Panc1 (cell line): ENCODE measurements around the gene USP10. TPM values are rescaled to one million over a fixed set of nuclear protein-coding genes. Genes with fewer than 3 reads are reported as not detected.

Experiments used
- ATAC-seq: fragments of 200-7000 bp; cut with Tn5 transposase; 2 replicates; pipeline ENCODE4 v1.9.1; 2020; ENCODE audit warnings: mild to moderate bottlenecking, moderate library complexity
- BruUV-seq: library from RNA; stranded (reverse); fragments of 400-500 nt; replicated peaks from 2 replicates; lab custom pipeline; 2021; lab: Mats Ljungman, UMichigan
- CTCF ChIA-PET: fragments of 300-600 bp; sonication (Branson Sonifier 250); formaldehyde crosslinking; loops from one replicate; lab custom pipeline; 2022; ENCODE audit warnings: antibody characterized with exemption; lab: Charles Lee
- POLR2A ChIA-PET: fragments of 300-600 bp; sonication (Branson Sonifier 250); formaldehyde crosslinking; loops from one replicate; lab custom pipeline; 2022; ENCODE audit warnings: antibody characterized with exemption; lab: Charles Lee
- DNase-seq: peaks from one replicate; pipeline ENCODE4 v3.0.0-alpha.2; 2010; ENCODE audit warnings: low read depth, low spot score
- H3K27ac ChIP-seq: 2 replicates; pipeline ENCODE4 v1.5.1; 2011; ENCODE audit warnings: mild to moderate bottlenecking, low read length, inconsistent platforms
- H3K27me3 ChIP-seq: fragments of 200-500 bp; sonication (Bioruptor generic); 2 replicates; pipeline ENCODE4 v1.6.0; 2014; ENCODE audit warnings: low read length, inconsistent platforms; ENCODE audit not compliant: control insufficient read depth, insufficient read depth
- H3K36me3 ChIP-seq: fragments of 200-500 bp; sonication (Bioruptor generic); 2 replicates; pipeline ENCODE4 v1.5.1; 2014; ENCODE audit warnings: inconsistent platforms, mild to moderate bottlenecking, low read length, moderate library complexity; ENCODE audit not compliant: control insufficient read depth, insufficient read depth
- H3K4me1 ChIP-seq: 2 replicates; pipeline ENCODE4 v1.5.1; 2011; ENCODE audit warnings: inconsistent platforms, mild to moderate bottlenecking, low read length, moderate library complexity; ENCODE audit not compliant: control insufficient read depth, insufficient read depth
- H3K4me3 ChIP-seq, 2 experiments: 2 replicates each; pipeline ENCODE4 v1.5.1; 2011 to 2012; ENCODE audit warnings: low read depth in 2 of 2, low read length in 2 of 2, mild to moderate bottlenecking in 2 of 2, inconsistent platforms in 1 of 2, moderate library complexity in 1 of 2
- H3K9me3 ChIP-seq: fragments of 200-500 bp; sonication (Bioruptor generic); 2 replicates; pipeline ENCODE4 v1.5.1; 2014; ENCODE audit warnings: low read depth, mild to moderate bottlenecking, inconsistent platforms, low read length, moderate library complexity; ENCODE audit not compliant: control insufficient read depth, insufficient read depth
- POLR2AphosphoS5 ChIP-seq: IDR thresholded peaks from 2 replicates; pipeline ENCODE4 v1.6.1; 2012; ENCODE audit warnings: mild to moderate bottlenecking, low read depth, low read length, moderate library complexity
- SIN3A ChIP-seq: IDR thresholded peaks from 2 replicates; pipeline ENCODE4 v1.6.1; 2012; ENCODE audit warnings: low read depth, mild to moderate bottlenecking, low read length, moderate library complexity, borderline replicate concordance; ENCODE audit not compliant: insufficient read depth
- TCF7L2 ChIP-seq: IDR thresholded peaks from 2 replicates; pipeline ENCODE4 v1.6.1; 2011; ENCODE audit warnings: mild to moderate bottlenecking, low read depth, low read length, inconsistent platforms
- in situ Hi-C: cut with HindIII; loops from 2 replicates; pipeline ENCODE4 v1.10.0; 2016; ENCODE audit warnings: low sequenced_read_pairs, low pct_unique_long_range_greater_than_20kb
- intact Hi-C: fragments of 100-400 bp; cut with micrococcal nuclease; formaldehyde crosslinking; loops from one replicate; pipeline ENCODE4 v1.10.0; 2022; ENCODE audit not compliant: unreplicated experiment
- total RNA-seq: library from RNA; stranded (reverse); gene quantifications from one replicate; pipeline ENCODE4 v1.2.1, GENCODE V29; 2021; ENCODE audit not compliant: unreplicated experiment
- TF ChIP-seq, protein P1 (sequence below), 2 experiments: IDR thresholded peaks; 2 replicates each; pipeline ENCODE4 v1.6.1; 2011 to 2012; ENCODE audit warnings: low read depth in 2 of 2, control low read depth in 1 of 2, low read length in 1 of 2, mild to moderate bottlenecking in 1 of 2, moderate library complexity in 1 of 2; ENCODE audit not compliant: insufficient read depth in 1 of 2
- TF ChIP-seq, protein P2 (sequence below): fragments of 450-650 bp; IDR thresholded peaks from 2 replicates; pipeline ENCODE4 v1.5.1; 2017; ENCODE audit warnings: mild to moderate bottlenecking

Gene USP10
- total RNA-seq, 1 experiment from 2014 or later: 77.4 TPM

DNA sequence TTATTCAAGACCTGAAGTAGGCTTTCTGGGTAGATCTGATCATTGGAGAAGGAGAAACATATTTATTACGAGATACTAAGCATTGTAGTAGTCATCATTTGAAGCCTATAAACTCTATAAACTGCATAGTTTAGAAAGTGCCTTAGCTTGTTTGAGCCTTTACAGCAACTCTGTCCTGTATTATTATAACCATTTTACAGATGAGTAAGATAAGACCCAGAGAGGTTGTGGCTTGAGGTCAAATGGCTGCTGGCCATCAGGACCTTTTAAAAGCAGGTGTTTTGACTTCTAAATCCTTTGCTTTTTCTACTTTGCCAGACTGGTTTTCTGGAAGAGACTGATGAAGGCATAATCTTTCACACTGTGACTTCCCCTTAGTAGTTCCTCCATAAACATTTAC is 7.1 kb downstream of the USP10 start:
- no TSS peak for BruUV-seq
- H3K4me3 ChIP-seq: no peak overlapping the region
- TF ChIP-seq SIN3A (no peak), POLR2AphosphoS5 (no peak), TCF7L2 (no peak)
- TF ChIP-seq, protein P1, sequence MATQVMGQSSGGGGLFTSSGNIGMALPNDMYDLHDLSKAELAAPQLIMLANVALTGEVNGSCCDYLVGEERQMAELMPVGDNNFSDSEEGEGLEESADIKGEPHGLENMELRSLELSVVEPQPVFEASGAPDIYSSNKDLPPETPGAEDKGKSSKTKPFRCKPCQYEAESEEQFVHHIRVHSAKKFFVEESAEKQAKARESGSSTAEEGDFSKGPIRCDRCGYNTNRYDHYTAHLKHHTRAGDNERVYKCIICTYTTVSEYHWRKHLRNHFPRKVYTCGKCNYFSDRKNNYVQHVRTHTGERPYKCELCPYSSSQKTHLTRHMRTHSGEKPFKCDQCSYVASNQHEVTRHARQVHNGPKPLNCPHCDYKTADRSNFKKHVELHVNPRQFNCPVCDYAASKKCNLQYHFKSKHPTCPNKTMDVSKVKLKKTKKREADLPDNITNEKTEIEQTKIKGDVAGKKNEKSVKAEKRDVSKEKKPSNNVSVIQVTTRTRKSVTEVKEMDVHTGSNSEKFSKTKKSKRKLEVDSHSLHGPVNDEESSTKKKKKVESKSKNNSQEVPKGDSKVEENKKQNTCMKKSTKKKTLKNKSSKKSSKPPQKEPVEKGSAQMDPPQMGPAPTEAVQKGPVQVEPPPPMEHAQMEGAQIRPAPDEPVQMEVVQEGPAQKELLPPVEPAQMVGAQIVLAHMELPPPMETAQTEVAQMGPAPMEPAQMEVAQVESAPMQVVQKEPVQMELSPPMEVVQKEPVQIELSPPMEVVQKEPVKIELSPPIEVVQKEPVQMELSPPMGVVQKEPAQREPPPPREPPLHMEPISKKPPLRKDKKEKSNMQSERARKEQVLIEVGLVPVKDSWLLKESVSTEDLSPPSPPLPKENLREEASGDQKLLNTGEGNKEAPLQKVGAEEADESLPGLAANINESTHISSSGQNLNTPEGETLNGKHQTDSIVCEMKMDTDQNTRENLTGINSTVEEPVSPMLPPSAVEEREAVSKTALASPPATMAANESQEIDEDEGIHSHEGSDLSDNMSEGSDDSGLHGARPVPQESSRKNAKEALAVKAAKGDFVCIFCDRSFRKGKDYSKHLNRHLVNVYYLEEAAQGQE (IDR thresholded peaks at IDR 0.05; ENCODE audit: insufficient read depth in 1 of 2, low read depth in 2 of 2, low read length in 1 of 2): no peak
- TF ChIP-seq, protein P2, sequence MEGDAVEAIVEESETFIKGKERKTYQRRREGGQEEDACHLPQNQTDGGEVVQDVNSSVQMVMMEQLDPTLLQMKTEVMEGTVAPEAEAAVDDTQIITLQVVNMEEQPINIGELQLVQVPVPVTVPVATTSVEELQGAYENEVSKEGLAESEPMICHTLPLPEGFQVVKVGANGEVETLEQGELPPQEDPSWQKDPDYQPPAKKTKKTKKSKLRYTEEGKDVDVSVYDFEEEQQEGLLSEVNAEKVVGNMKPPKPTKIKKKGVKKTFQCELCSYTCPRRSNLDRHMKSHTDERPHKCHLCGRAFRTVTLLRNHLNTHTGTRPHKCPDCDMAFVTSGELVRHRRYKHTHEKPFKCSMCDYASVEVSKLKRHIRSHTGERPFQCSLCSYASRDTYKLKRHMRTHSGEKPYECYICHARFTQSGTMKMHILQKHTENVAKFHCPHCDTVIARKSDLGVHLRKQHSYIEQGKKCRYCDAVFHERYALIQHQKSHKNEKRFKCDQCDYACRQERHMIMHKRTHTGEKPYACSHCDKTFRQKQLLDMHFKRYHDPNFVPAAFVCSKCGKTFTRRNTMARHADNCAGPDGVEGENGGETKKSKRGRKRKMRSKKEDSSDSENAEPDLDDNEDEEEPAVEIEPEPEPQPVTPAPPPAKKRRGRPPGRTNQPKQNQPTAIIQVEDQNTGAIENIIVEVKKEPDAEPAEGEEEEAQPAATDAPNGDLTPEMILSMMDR: no peak
- peaks cover 29% of the 10 kb centered on the region for H3K4me1 ChIP-seq
- ChIA-PET POLR2A (no interaction called here), CTCF (no interaction called here)
- intact Hi-C loops (no loop called here), in situ Hi-C loops (no loop called here)
- ATAC-seq (no peak), DNase-seq (no peak)
- H3K36me3 ChIP-seq: no peaks in the 10 kb centered on the region; the same call in 1 of the 2 replicates
- H3K27me3 ChIP-seq: no peaks in the 10 kb centered on the region
- no peak overlapping the region for H3K27ac ChIP-seq
- H3K9me3 ChIP-seq: no peaks in the 10 kb centered on the region

DNA sequence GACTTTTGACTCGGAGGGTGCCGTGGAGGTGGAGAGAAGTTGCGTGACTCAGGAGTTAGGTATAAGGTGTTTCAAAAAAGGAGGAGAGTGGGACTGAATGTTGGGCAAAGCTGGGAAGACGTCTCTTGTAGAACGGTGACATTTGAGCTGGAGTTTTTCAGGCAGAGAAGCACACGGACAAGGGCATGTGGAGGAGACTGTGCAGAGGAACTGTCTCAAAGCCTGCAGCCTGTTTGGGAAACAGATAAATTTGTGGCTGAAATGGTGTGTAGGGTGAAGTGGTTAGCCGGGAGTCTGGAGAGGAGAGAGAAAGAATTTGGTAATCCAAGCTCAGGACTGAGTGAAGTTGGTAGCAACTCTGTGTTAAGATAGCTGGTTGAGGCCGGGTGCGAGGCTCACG is 9.8 kb downstream of the USP10 start:
- no TSS peak for BruUV-seq
- TF ChIP-seq TCF7L2 (no peak), SIN3A (no peak), POLR2AphosphoS5 (no peak)
- TF ChIP-seq, protein P2: no peak
- TF ChIP-seq, protein P1 (IDR thresholded peaks at IDR 0.05; ENCODE audit: insufficient read depth in 1 of 2, low read depth in 2 of 2, low read length in 1 of 2): no peak
- in situ Hi-C loops: no loop called here
- intact Hi-C loops: no loop called here
- Histone ChIP-seq H3K36me3 (no peaks in the 10 kb centered on the region; the same call in 1 of the 2 replicates), H3K9me3 (no peaks in the 10 kb centered on the region), H3K27ac (no peak overlapping the region), H3K4me1 (peaks cover 13% of the 10 kb centered on the region; the same call in 1 of the 2 replicates), H3K27me3 (no peaks in the 10 kb centered on the region), H3K4me3 (no peak overlapping the region)
- no peak for ATAC-seq
- POLR2A ChIA-PET: no interaction called here
- CTCF ChIA-PET: interaction anchor here (0.6 kb wide), 1 partner anchor 37 kb away, joined by 7 read pairs; no protein-coding TSS in a partner anchor
- no peak for DNase-seq
